GM13976 (cell line): Measurements from ENCODE around the gene YWHAB.

ENCODE experiments used
- DNase-seq: peaks from one replicate; pipeline ENCODE4 v3.0.0; 2012; ENCODE audit warnings: low spot score
- in situ Hi-C: fragments of 300-500 bp; cut with MboI; formaldehyde crosslinking; loops from one replicate; pipeline ENCODE4 v1.12.0; 2022; ENCODE audit warnings: low sequenced_read_pairs, mixed read lengths, inconsistent platforms; ENCODE audit not compliant: unreplicated experiment
- TF ChIP-seq, protein P1 (sequence below): IDR thresholded peaks from 2 replicates; pipeline ENCODE4 v1.5.1; 2012; ENCODE audit warnings: borderline replicate concordance, mild to moderate bottlenecking; ENCODE audit not compliant: insufficient read depth; ENCODE audit errors: extremely low read depth, missing control alignments, control extremely low read depth

Gene YWHAB

DNA sequence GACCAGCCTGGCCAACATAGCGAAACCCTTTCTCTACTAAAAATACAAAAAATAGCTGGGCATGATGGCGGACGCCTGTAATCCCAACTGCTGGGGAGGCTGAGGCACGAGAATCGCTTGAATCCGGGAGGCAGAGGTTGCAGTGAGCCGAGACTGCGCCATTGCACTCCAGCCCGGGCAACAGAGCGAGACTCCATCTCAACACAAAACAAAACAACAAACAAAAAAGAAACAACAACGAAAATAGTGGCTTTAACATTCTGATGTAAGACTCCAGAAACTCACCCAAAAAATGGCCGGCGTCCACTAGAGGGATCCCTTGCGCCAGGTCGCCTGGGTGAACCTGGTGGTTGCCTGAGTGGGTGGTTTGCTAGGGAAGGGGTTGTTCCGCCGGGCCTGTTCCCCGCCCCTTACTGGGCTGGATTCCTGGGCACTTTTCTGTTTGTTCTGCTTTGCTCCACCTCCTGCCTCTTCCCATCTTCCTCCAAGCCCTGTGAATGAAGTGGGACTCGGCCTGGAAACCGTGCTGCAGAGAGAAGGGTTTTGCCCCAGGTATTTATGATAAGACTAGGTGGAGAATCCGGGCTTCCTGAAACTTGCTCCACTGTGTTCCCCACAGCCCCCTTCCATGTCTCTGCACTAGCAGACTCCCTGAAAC, 25.9 kb downstream of the YWHAB start:
- TF ChIP-seq, protein P1, sequence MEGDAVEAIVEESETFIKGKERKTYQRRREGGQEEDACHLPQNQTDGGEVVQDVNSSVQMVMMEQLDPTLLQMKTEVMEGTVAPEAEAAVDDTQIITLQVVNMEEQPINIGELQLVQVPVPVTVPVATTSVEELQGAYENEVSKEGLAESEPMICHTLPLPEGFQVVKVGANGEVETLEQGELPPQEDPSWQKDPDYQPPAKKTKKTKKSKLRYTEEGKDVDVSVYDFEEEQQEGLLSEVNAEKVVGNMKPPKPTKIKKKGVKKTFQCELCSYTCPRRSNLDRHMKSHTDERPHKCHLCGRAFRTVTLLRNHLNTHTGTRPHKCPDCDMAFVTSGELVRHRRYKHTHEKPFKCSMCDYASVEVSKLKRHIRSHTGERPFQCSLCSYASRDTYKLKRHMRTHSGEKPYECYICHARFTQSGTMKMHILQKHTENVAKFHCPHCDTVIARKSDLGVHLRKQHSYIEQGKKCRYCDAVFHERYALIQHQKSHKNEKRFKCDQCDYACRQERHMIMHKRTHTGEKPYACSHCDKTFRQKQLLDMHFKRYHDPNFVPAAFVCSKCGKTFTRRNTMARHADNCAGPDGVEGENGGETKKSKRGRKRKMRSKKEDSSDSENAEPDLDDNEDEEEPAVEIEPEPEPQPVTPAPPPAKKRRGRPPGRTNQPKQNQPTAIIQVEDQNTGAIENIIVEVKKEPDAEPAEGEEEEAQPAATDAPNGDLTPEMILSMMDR: peak; percentile 33
- DNase-seq: peak; percentile 74
- in situ Hi-C loops: no loop called here

DNA sequence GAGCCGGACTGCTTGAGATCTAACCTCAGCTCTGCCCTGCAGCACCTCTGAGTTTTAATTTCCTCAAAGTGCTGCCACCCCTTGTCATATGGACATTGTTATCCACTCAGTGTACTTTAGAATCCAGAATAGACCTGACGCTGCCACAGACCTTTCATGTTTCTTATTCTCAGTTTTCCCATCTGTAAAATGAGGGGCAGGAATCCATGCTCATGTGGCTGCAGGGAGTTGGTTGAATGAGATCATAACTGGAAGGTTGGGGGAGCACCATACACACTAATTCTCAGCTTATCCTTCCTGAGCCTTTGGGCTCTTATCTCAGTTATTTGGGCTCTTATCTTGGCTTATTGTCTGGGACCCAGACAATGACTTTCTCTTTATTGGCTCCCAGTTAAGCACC, 26.7 kb downstream of the YWHAB start:
- TF ChIP-seq, protein P1: no peak
- no peak for DNase-seq
- in situ Hi-C loops: no loop called here

DNA sequence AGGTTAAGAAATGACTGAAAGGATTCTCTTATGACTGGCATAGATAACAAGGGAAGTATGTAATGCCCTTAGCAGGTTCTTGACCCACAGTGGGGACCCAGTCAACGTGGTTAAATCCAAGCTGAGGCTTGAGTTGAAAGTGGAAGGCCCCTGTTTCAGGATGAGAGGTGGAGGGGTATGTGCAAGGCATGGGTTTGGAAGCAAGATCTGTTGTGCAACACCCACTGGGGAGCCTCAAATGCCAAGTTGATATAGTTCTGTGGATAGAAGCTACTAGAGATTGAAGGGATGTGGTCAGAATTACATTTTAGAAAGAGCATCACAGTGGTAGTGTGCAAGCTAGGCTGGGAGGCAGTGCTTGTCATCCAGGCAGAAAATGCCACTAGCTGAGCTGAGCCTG, 29.4 kb downstream of the YWHAB start:
- in situ Hi-C loops: no loop called here
- no peak for DNase-seq
- TF ChIP-seq, protein P1: no peak

DNA sequence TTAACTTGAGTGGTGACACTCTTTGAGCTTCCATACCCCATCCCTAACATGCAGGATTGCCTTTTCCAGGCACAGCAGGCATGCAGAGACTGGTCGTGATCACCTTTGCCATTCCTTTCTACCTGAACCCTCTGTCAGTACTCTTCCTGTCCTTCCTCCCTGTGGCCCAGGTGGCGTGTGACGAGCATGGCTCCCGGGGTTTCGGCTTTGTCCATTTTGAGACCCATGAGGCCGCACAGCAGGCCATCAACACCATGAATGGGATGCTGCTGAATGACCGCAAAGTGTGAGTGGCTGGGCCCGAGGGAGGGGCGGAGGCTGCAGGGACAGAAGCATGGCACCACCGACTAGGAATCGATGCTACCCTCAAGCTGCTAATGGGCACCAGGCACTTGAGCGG, 31.1 kb downstream of the YWHAB start:
- DNase-seq: no peak
- TF ChIP-seq, protein P1: no peak
- in situ Hi-C loops: no loop called here

DNA sequence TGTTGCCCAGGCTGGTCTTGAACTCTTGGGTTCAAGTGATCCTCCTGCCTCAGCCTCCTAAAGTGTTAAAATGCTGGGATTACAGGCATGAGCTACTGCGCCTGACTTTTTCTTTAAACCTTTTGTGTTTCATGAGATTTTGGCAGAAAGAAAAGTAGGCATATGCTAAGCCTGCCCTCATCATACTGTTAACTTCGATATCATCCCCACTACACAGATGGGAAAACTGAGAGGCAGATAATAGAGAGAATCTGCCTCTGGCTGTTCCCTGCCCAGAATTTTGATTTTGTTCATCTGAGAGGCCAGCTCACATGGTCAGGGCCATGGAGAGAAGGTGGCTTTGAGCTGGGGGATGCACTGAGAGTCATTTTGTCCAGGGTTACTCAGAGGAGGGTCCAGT, 31.9 kb downstream of the YWHAB start:
- in situ Hi-C loops: no loop called here

DNA sequence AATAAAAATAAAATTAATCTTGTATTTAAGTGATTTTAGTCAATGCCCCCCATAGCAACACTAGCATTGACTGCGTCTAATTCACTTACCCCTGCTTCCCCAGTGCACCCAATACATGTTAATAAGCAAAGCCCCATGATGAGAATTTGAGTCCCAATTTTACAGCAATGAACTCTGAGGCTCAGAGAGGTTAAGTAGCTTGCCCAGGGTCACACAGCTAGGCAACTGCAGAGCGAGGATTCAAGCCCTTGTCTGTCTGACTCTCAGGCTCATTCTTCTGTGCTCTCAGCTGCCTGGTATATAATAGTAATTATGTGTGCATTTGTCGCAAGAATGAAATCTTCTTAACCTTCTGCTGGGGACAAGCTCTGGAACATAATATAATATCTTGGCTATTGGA, 32.8 kb downstream of the YWHAB start:
- TF ChIP-seq, protein P1: no peak
- in situ Hi-C loops: no loop called here
- no peak for DNase-seq

More for the DNA sequence above, 31.9 kb downstream of the YWHAB start:
- no peak for DNase-seq
- TF ChIP-seq, protein P1: no peak
